ENCODE results near the gene SERPINE1. TPM values are rescaled to one million over a fixed set of nuclear protein-coding genes. Genes with fewer than 3 reads are reported as not detected.

The SERPINE1 gene
- total and polyA plus RNA-seq, 2 experiments from 2014 or later, result 0.97 to 1.2 TPM

DNA sequence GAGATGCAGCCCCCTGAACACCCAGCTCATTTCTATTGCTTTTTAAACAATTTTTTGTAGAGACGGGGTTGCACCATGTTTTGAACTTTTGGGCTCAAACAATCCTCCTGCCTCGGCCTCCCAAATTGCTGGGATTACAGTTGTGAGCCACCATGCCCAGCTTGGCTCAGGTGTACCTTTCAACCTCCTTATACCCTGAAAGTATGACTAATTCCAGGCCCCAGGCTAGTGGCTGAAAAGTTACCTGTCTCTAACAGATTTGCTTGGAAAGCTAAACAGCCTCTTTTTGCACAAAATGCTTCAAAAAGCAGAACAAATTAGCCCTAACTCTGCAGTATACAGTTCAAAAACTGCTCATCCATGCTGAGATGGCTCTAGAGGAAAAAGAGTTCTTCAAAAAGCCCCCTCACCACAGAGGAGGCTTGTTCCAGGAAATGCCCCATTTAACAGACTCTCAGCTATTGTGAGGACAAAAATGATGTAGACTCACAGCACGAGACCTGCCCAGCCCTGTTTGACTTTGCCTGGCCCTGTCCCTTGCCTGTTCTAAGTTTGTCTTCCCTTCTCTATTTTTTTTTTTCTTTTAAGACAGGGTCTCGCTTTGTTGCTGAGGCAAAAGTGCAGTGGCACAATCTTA lies 14.0 kb downstream of the SERPINE1 start:
- H3K4me3 Mint-ChIP-seq, result no peak overlapping the region
- ATAC-seq, result no peak
- no peak overlapping the region for H3K27ac ChIP-seq (ENCODE audit: low read depth)

More for the DNA sequence above, 14.0 kb downstream of the SERPINE1 start:
- H3K27ac Mint-ChIP-seq, result no peak overlapping the region
- no peaks in the 10 kb centered on the region; the same call in 1 of the 2 replicates for H3F3A ChIP-seq (replicated peaks; ENCODE audit: low read depth)
- H3K9me2 ChIP-seq (ENCODE audit: insufficient read depth), result no peaks in the 10 kb centered on the region
- H3K27me3 ChIP-seq (ENCODE audit: insufficient read depth), result no peaks in the 10 kb centered on the region
- peaks cover 11% of the 10 kb centered on the region for H3K4me1 ChIP-seq (ENCODE audit: insufficient read depth)
- no peaks in the 10 kb centered on the region for H4K20me1 ChIP-seq (replicated peaks; ENCODE audit: insufficient read depth)
- no peaks in the 10 kb centered on the region for H3K36me3 ChIP-seq (ENCODE audit: insufficient read depth)
- no peak for TF ChIP-seq EZH2 (IDR thresholded peaks at IDR 0.05; ENCODE audit: low read depth, unreplicated experiment)
- TF ChIP-seq ZNF331 (CRISPR knock-in tag; IDR thresholded peaks at IDR 0.05; ENCODE audit: low read depth), result no peak
- no peak for TF ChIP-seq POLR2AphosphoS5 (IDR thresholded peaks at IDR 0.05; ENCODE audit: low read depth)
- TF ChIP-seq NANOG (IDR thresholded peaks at IDR 0.05; ENCODE audit: borderline replicate concordance), result no peak
- TF ChIP-seq CTCF (conservative IDR thresholded peaks at IDR 0.05; ENCODE audit: low read depth in 2 of 2), result no peak
- TF ChIP-seq ZNF462 (CRISPR knock-in tag; IDR thresholded peaks at IDR 0.05), result no peak
- TF ChIP-seq JUNB (IDR thresholded peaks at IDR 0.05; ENCODE audit: unreplicated experiment), result no peak
- TF ChIP-seq, protein P1, sequence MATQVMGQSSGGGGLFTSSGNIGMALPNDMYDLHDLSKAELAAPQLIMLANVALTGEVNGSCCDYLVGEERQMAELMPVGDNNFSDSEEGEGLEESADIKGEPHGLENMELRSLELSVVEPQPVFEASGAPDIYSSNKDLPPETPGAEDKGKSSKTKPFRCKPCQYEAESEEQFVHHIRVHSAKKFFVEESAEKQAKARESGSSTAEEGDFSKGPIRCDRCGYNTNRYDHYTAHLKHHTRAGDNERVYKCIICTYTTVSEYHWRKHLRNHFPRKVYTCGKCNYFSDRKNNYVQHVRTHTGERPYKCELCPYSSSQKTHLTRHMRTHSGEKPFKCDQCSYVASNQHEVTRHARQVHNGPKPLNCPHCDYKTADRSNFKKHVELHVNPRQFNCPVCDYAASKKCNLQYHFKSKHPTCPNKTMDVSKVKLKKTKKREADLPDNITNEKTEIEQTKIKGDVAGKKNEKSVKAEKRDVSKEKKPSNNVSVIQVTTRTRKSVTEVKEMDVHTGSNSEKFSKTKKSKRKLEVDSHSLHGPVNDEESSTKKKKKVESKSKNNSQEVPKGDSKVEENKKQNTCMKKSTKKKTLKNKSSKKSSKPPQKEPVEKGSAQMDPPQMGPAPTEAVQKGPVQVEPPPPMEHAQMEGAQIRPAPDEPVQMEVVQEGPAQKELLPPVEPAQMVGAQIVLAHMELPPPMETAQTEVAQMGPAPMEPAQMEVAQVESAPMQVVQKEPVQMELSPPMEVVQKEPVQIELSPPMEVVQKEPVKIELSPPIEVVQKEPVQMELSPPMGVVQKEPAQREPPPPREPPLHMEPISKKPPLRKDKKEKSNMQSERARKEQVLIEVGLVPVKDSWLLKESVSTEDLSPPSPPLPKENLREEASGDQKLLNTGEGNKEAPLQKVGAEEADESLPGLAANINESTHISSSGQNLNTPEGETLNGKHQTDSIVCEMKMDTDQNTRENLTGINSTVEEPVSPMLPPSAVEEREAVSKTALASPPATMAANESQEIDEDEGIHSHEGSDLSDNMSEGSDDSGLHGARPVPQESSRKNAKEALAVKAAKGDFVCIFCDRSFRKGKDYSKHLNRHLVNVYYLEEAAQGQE (IDR thresholded peaks at IDR 0.05; ENCODE audit: unreplicated experiment), result no peak
- no peak for TF ChIP-seq CREB1 (CRISPR knock-in tag; IDR thresholded peaks at IDR 0.05; ENCODE audit: low read depth)
- no peak for TF ChIP-seq EZH2phosphoT487 (IDR thresholded peaks at IDR 0.05; ENCODE audit: unreplicated experiment)
- TF ChIP-seq ETS1 (IDR thresholded peaks at IDR 0.05), result no peak
- no peak for TF ChIP-seq STAT1 (IDR thresholded peaks at IDR 0.05; ENCODE audit: unreplicated experiment)
- no peak for TF ChIP-seq ZNF114 (CRISPR knock-in tag; IDR thresholded peaks at IDR 0.05)
- H3K4me3 ChIP-seq, result no peak overlapping the region
- DNase-seq (ENCODE audit: low spot score), result no peak
- H3K9me3 Mint-ChIP-seq, result no peaks in the 10 kb centered on the region
- H3K4me2 ChIP-seq, result no peak overlapping the region
- peak overlapping the region; percentile 80; the same call in 1 of the 2 replicates for H2AFZ ChIP-seq
- H3K4me1 Mint-ChIP-seq, result peaks cover 12% of the 10 kb centered on the region
- H3K79me2 ChIP-seq (replicated peaks; ENCODE audit: insufficient read depth), result no peaks in the 10 kb centered on the region
- no peaks in the 10 kb centered on the region for H3K36me3 Mint-ChIP-seq (ENCODE audit: low read depth)
- H3K27me3 Mint-ChIP-seq (ENCODE audit: insufficient read depth, low read depth, poor library complexity), result peaks cover 14% of the 10 kb centered on the region

Measured in GM23338 (cell line).